Right lobe of liver (tissue), 4 donors: ENCODE measurements around the gene ETS2.

ENCODE experiments used
- CTCF ChIP-seq, 4 donors: fragments of 200-600 bp in 3 of 4; fragments of 450-650 bp in 1 of 4; IDR thresholded peaks; one replicate each; pipeline versions ENCODE4 v1.5.1 to v1.8.0; 2016 to 2022; ENCODE audit warnings: antibody characterized with exemption in 4 of 4, mild to moderate bottlenecking in 2 of 4
- POLR2A ChIP-seq: fragments of 450-650 bp; IDR thresholded peaks from one replicate; pipeline ENCODE4 v1.6.1; 2017; ENCODE audit warnings: antibody characterized with exemption, mild to moderate bottlenecking
- donor health status: DM: no; HTN: no; CAD: no.
- donor health status: DM: no; HTN: no; CAD: no.
- donor health status: DM: no; HTN: yes; CAD: no.

- no peak for TF ChIP-seq CTCF (IDR thresholded peaks at IDR 0.05)
- TF ChIP-seq POLR2A: no peak
Measured at GRCh38 chr21:38768471-38769063, 37.2 kb upstream of the ETS2 start.
